ENCODE results near the gene PCYT1A. TPM values are rescaled to one million over a fixed set of nuclear protein-coding genes. Genes with fewer than 3 reads are reported as not detected.

PCYT1A gene
- total RNA-seq, 1 donor from 2014 or later: 66.2 TPM

GRCh38 chr3:196241704-196242103, 45.8 kb downstream of the PCYT1A start:
- Mint-ChIP-seq H3K4me3 (ENCODE audit: unreplicated experiment) (no peak overlapping the region), H3K27ac (ENCODE audit: unreplicated experiment) (no peak overlapping the region), H3K4me1 (ENCODE audit: unreplicated experiment) (peaks cover 14% of the 10 kb centered on the region), H3K36me3 (ENCODE audit: unreplicated experiment) (peaks cover 41% of the 10 kb centered on the region), H3K27me3 (ENCODE audit: unreplicated experiment) (no peaks in the 10 kb centered on the region), H3K9me3 (ENCODE audit: unreplicated experiment) (no peaks in the 10 kb centered on the region)
- no peak for TF ChIP-seq CTCF (IDR thresholded peaks at IDR 0.05)
- no peak for DNase-seq (ENCODE audit: extremely low spot score, unreplicated experiment)

DNA sequence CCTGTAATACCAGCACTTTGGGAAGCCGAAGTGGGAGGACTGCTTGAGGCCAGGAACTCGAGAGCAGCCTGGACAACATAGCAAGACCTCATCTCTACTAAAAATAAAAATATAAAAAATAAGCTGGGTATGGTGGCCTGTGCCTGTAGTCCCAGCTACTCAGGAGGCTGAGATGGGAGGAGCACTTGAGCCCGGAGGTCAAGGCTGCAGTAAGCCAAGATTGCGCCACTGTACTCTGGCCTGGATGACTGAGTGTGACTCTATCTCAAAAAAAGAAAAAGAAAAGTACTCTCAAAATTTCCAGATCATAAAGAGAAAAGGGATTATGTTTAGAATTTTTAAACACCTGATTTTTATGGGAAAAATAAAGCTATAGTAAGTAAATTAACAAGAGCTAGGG, 47.1 kb downstream of the PCYT1A start:
- H3K36me3 Mint-ChIP-seq (ENCODE audit: unreplicated experiment): peaks cover 47% of the 10 kb centered on the region
- no peaks in the 10 kb centered on the region for H3K9me3 Mint-ChIP-seq (ENCODE audit: unreplicated experiment)
- H3K27ac Mint-ChIP-seq (ENCODE audit: unreplicated experiment): no peak overlapping the region
- TF ChIP-seq CTCF (IDR thresholded peaks at IDR 0.05): no peak
- H3K27me3 Mint-ChIP-seq (ENCODE audit: unreplicated experiment): no peaks in the 10 kb centered on the region
- DNase-seq (ENCODE audit: extremely low spot score, unreplicated experiment): no peak
- H3K4me3 Mint-ChIP-seq (ENCODE audit: unreplicated experiment): no peak overlapping the region
- peaks cover 14% of the 10 kb centered on the region for H3K4me1 Mint-ChIP-seq (ENCODE audit: unreplicated experiment)

GRCh38 chr3:196238612-196239560, 48.6 kb downstream of the PCYT1A start:
- Mint-ChIP-seq H3K27ac (ENCODE audit: unreplicated experiment) (peak overlapping the region; percentile 61), H3K27me3 (ENCODE audit: unreplicated experiment) (no peaks in the 10 kb centered on the region), H3K9me3 (ENCODE audit: unreplicated experiment) (no peaks in the 10 kb centered on the region), H3K4me3 (ENCODE audit: unreplicated experiment) (peak overlapping the region; percentile 8), H3K36me3 (ENCODE audit: unreplicated experiment) (peaks cover 48% of the 10 kb centered on the region), H3K4me1 (ENCODE audit: unreplicated experiment) (peaks cover 14% of the 10 kb centered on the region)
- no peak for TF ChIP-seq CTCF (IDR thresholded peaks at IDR 0.05)
- no peak for DNase-seq (ENCODE audit: extremely low spot score, unreplicated experiment)

GRCh38 chr3:196237203-196237602, 50.3 kb downstream of the PCYT1A start:
- no peaks in the 10 kb centered on the region for H3K9me3 Mint-ChIP-seq (ENCODE audit: unreplicated experiment)
- no peak for DNase-seq (ENCODE audit: extremely low spot score, unreplicated experiment)
- H3K4me1 Mint-ChIP-seq (ENCODE audit: unreplicated experiment): peaks cover 14% of the 10 kb centered on the region
- no peak overlapping the region for H3K27ac Mint-ChIP-seq (ENCODE audit: unreplicated experiment)
- H3K27me3 Mint-ChIP-seq (ENCODE audit: unreplicated experiment): no peaks in the 10 kb centered on the region
- H3K4me3 Mint-ChIP-seq (ENCODE audit: unreplicated experiment): no peak overlapping the region
- peaks cover 51% of the 10 kb centered on the region for H3K36me3 Mint-ChIP-seq (ENCODE audit: unreplicated experiment)
- no peak for TF ChIP-seq CTCF (IDR thresholded peaks at IDR 0.05)

DNA sequence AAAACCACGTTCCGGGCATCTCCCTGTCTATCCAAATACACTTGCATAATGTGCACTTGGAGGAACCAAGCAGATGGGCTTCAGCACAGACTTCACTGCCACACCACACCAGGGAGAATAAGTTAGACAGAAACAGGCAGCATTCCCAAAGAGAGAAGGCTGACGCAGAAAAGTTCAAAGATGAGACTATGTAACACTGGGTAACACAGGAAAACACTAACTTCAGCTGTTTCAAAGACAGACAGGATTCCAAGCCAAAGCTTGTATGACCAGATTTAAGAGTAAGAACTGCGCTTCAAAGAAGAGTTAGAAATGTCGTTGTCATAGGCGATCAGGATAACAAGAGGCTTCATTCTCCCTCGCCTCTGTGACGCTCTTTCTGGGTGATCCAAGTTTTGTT, 51.3 kb downstream of the PCYT1A start:
- no peak for DNase-seq (ENCODE audit: extremely low spot score, unreplicated experiment)
- H3K4me1 Mint-ChIP-seq (ENCODE audit: unreplicated experiment): peaks cover 14% of the 10 kb centered on the region
- H3K4me3 Mint-ChIP-seq (ENCODE audit: unreplicated experiment): no peak overlapping the region
- TF ChIP-seq CTCF (IDR thresholded peaks at IDR 0.05): no peak
- no peaks in the 10 kb centered on the region for H3K27me3 Mint-ChIP-seq (ENCODE audit: unreplicated experiment)
- H3K9me3 Mint-ChIP-seq (ENCODE audit: unreplicated experiment): no peaks in the 10 kb centered on the region
- H3K36me3 Mint-ChIP-seq (ENCODE audit: unreplicated experiment): peaks cover 46% of the 10 kb centered on the region
- no peak overlapping the region for H3K27ac Mint-ChIP-seq (ENCODE audit: unreplicated experiment)

Measured in osteocyte (in vitro differentiated cells).